Prostate gland (tissue), 2 donors: ENCODE data around the gene PRKAG2.

Experiments used
- POLR2AphosphoS5 ChIP-seq: sonication (generic); formaldehyde crosslinking; IDR thresholded peaks from one replicate; pipeline ENCODE4 v1.6.1; 2017; ENCODE audit warnings: antibody characterized with exemption
- TF ChIP-seq, protein P1 (sequence below), 4 experiments: fragments of 200-600 bp in 2 of 4; fragments of 450-650 bp in 2 of 4; sonication (generic) in 2 of 4; IDR thresholded peaks; 1 replicate in 3 of 4; 2 replicates in 1 of 4; pipeline ENCODE4 v1.5.1; 2016 to 2019; ENCODE audit warnings: antibody characterized with exemption in 4 of 4, mild to moderate bottlenecking in 2 of 4, moderate library complexity in 2 of 4

GRCh38 chr7:151774951-151775350 is 102.0 kb downstream of the PRKAG2 start:
- TF ChIP-seq, protein P1, sequence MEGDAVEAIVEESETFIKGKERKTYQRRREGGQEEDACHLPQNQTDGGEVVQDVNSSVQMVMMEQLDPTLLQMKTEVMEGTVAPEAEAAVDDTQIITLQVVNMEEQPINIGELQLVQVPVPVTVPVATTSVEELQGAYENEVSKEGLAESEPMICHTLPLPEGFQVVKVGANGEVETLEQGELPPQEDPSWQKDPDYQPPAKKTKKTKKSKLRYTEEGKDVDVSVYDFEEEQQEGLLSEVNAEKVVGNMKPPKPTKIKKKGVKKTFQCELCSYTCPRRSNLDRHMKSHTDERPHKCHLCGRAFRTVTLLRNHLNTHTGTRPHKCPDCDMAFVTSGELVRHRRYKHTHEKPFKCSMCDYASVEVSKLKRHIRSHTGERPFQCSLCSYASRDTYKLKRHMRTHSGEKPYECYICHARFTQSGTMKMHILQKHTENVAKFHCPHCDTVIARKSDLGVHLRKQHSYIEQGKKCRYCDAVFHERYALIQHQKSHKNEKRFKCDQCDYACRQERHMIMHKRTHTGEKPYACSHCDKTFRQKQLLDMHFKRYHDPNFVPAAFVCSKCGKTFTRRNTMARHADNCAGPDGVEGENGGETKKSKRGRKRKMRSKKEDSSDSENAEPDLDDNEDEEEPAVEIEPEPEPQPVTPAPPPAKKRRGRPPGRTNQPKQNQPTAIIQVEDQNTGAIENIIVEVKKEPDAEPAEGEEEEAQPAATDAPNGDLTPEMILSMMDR (IDR thresholded peaks at IDR 0.05) = no peak
- no peak for TF ChIP-seq POLR2AphosphoS5
